Uterus (tissue), 4 donors: ENCODE results near the gene C1QTNF7. TPM values are rescaled to one million over a fixed set of nuclear protein-coding genes. Genes with fewer than 3 reads are reported as not detected.

ENCODE experiments used
- DNase-seq, 2 donors: peaks; one replicate each; pipeline ENCODE4 v3.0.0-alpha.2; 2019 to 2020
- H3K27ac ChIP-seq, 2 donors: fragments of 200-600 bp; sonication (generic); 1 replicate in 1 of 2; 2 replicates in 1 of 2; pipeline ENCODE4 v1.5.1; 2016 to 2018
- H3K27me3 ChIP-seq, 2 donors: fragments of 200-600 bp; sonication (generic); one replicate each; pipeline ENCODE4 v1.5.1; 2018 to 2019; ENCODE audit warnings: control low read depth in 1 of 2
- H3K36me3 ChIP-seq, 2 donors: fragments of 200-600 bp; sonication (generic); one replicate each; pipeline ENCODE4 v1.5.1; 2019; ENCODE audit warnings: control low read depth in 1 of 2
- H3K4me1 ChIP-seq, 2 donors: fragments of 200-600 bp; sonication (generic); one replicate each; pipeline ENCODE4 v1.5.1; 2018 to 2019; ENCODE audit warnings: control low read depth in 1 of 2
- H3K4me3 ChIP-seq, 2 donors: fragments of 200-600 bp; sonication (generic); 1 replicate in 1 of 2; 2 replicates in 1 of 2; pipeline ENCODE4 v1.5.1; 2018 to 2019; ENCODE audit warnings: mild to moderate bottlenecking in 1 of 2
- H3K9me3 ChIP-seq, 2 donors: fragments of 200-600 bp; sonication (generic); one replicate each; pipeline ENCODE4 v1.5.1; 2019; ENCODE audit warnings: control low read depth in 1 of 2
- CTCF ChIP-seq, 4 experiments: fragments of 200-600 bp in 2 of 4; fragments of 450-650 bp in 2 of 4; sonication (generic) in 2 of 4; IDR thresholded peaks; one replicate each; pipeline ENCODE4 v1.5.1; 2016 to 2019; ENCODE audit warnings: antibody characterized with exemption in 4 of 4, mild to moderate bottlenecking in 2 of 4, moderate library complexity in 1 of 4
- POLR2A ChIP-seq, 2 donors: fragments of 450-650 bp; IDR thresholded peaks; one replicate each; pipeline ENCODE4 v1.6.1; 2016; ENCODE audit warnings: antibody characterized with exemption in 2 of 2, mild to moderate bottlenecking in 1 of 2, moderate library complexity in 1 of 2
- intact Hi-C: fragments of 100-400 bp; cut with DNase I; formaldehyde crosslinking; loops from one replicate; pipeline ENCODE4 v1.15.1; 2023; ENCODE audit warnings: low total_unique reads
- total RNA-seq, 4 donors: library from RNA; depleted of rRNA in 3 of 4; stranded (reverse); fragments of >200 nt in 3 of 4; gene quantifications; one replicate each; pipeline versions ENCODE4 v1.1.0 to v1.2.4, GENCODE V29; 2014 to 2023
- donor health status: DM: yes; HTN: yes; CAD: no.

Gene C1QTNF7
- total RNA-seq, 4 donors from 2014 or later, result 6.1 to 31.5 (median 12.9) TPM

GRCh38 chr4:15479089-15479912 is 51.5 kb downstream of the C1QTNF7 start:
- Histone ChIP-seq H3K9me3 (no peaks in the 10 kb centered on the region), H3K4me1 (no peaks in the 10 kb centered on the region), H3K4me3 (peak overlapping the region; percentile 24 to 37), H3K27me3 (no peaks in the 10 kb centered on the region), H3K36me3 (no peaks in the 10 kb centered on the region), H3K27ac (peak overlapping the region; percentile 69 to 70)
- peak; percentile 59 to 67 for DNase-seq
- TF ChIP-seq CTCF (IDR thresholded peaks at IDR 0.05), result peak; percentile 58 to 77 (median 72)
- TF ChIP-seq POLR2A (IDR thresholded peaks at IDR 0.05), result no peak
- intact Hi-C loops, result loop anchor here (5.0 kb wide), 1 partner anchor 538 kb away; no protein-coding TSS in a partner anchor

GRCh38 chr4:15479913-15480185 is 52.0 kb downstream of the C1QTNF7 start:
- intact Hi-C loops, result loop anchor here (5.0 kb wide), 1 partner anchor 537 kb away; no protein-coding TSS in a partner anchor
- DNase-seq, result no peak
- no peaks in the 10 kb centered on the region for H3K36me3 ChIP-seq

GRCh38 chr4:15481961-15482745 is 54.3 kb downstream of the C1QTNF7 start:
- Histone ChIP-seq H3K27ac (no peak overlapping the region), H3K27me3 (no peaks in the 10 kb centered on the region), H3K4me3 (no peak overlapping the region), H3K9me3 (no peaks in the 10 kb centered on the region), H3K4me1 (no peaks in the 10 kb centered on the region), H3K36me3 (no peaks in the 10 kb centered on the region)
- intact Hi-C loops, result no loop called here
- TF ChIP-seq CTCF (IDR thresholded peaks at IDR 0.05) (no peak), POLR2A (IDR thresholded peaks at IDR 0.05) (no peak)
- no peak for DNase-seq

More at GRCh38 chr4:15479913-15480185, 52.0 kb downstream of the C1QTNF7 start:
- H3K9me3 ChIP-seq, result no peaks in the 10 kb centered on the region
- H3K4me1 ChIP-seq, result no peaks in the 10 kb centered on the region
- peak overlapping the region; percentile 69 to 70 for H3K27ac ChIP-seq
- TF ChIP-seq CTCF (IDR thresholded peaks at IDR 0.05), result no peak
- no peaks in the 10 kb centered on the region for H3K27me3 ChIP-seq
- H3K4me3 ChIP-seq, result peak overlapping the region in 1 of 2 donors; percentile 37

- intact Hi-C loops, result no loop called here
- H3K9me3 ChIP-seq, result peaks cover 0 to under 1% of the 10 kb centered on the region in 2 donors
- H3K27ac ChIP-seq, result no peak overlapping the region
- H3K4me3 ChIP-seq, result no peak overlapping the region
- TF ChIP-seq CTCF (IDR thresholded peaks at IDR 0.05) (no peak), POLR2A (IDR thresholded peaks at IDR 0.05) (no peak)
- no peak for DNase-seq
- no peaks in the 10 kb centered on the region for H3K4me1 ChIP-seq
- H3K27me3 ChIP-seq, result no peaks in the 10 kb centered on the region
- no peaks in the 10 kb centered on the region for H3K36me3 ChIP-seq
These were observed 55.0 kb downstream of the C1QTNF7 start for GRCh38 chr4:15482842-15483241.

GRCh38 chr4:15488136-15488535 is 60.3 kb downstream of the C1QTNF7 start:
- Histone ChIP-seq H3K4me3 (no peak overlapping the region), H3K9me3 (peaks cover 0 to 10% of the 10 kb centered on the region in 2 donors), H3K27ac (no peak overlapping the region), H3K4me1 (no peaks in the 10 kb centered on the region), H3K27me3 (no peaks in the 10 kb centered on the region), H3K36me3 (no peaks in the 10 kb centered on the region)
- intact Hi-C loops, result no loop called here
- TF ChIP-seq POLR2A (IDR thresholded peaks at IDR 0.05) (no peak), CTCF (IDR thresholded peaks at IDR 0.05) (no peak)
- DNase-seq, result no peak
